IPS-20b (cell line): ENCODE measurements around the gene TEX52.
A peak's percentile ranks its signal among the peaks of the same experiment; 100 is the strongest.

Experiments
- H3K27ac ChIP-seq: one replicate; pipeline ENCODE4 v1.5.1; 2013; ENCODE audit warnings: low read length
- H3K27me3 ChIP-seq: 2 replicates; pipeline ENCODE4 v1.6.1; 2013; ENCODE audit warnings: mild to moderate bottlenecking, low read length, inconsistent platforms; ENCODE audit not compliant: insufficient read depth
- H3K36me3 ChIP-seq: 2 replicates; pipeline ENCODE4 v1.6.1; 2013; ENCODE audit warnings: low read depth, mild to moderate bottlenecking, inconsistent platforms, low read length, moderate library complexity; ENCODE audit not compliant: insufficient read depth
- H3K4me1 ChIP-seq: 2 replicates; pipeline ENCODE4 v1.6.1; 2013; ENCODE audit warnings: mild to moderate bottlenecking, control low read depth, inconsistent platforms, low read length, moderate library complexity; ENCODE audit not compliant: insufficient read depth
- H3K4me3 ChIP-seq: 2 replicates; pipeline ENCODE4 v1.5.1; 2013; ENCODE audit warnings: mild to moderate bottlenecking, low read length, inconsistent platforms
- H3K9ac ChIP-seq: 2 replicates; pipeline ENCODE4 v1.6.1; 2013; ENCODE audit warnings: low read depth, mild to moderate bottlenecking, inconsistent platforms, low read length, moderate library complexity
- H3K9me3 ChIP-seq: 2 replicates; pipeline ENCODE4 v1.6.1; 2013; ENCODE audit warnings: mild to moderate bottlenecking, low read depth, low read length, inconsistent platforms; ENCODE audit not compliant: insufficient read depth

The TEX52 gene

DNA sequence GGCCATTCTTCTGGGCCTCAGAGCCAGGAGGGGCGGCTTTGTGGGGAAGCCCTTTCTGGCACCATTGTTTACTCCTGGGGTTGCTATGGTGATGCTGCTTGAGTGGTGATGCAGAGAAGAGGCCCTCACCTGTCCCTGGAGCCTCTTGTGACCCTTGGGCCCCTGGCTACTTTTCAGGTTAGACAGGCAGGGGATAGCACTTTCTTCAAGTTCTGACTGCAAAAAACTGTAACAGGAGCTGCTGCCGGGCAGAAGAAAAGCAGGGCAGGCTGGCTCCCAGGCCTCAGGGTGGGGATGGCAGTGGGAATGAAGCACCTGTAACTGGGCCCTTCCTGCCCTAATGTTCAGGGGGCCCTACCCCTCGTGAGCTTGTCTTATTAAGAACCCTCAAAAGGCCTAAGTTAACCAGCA, at the start of gene TEX52:
Gene TEX52 (minus strand): TSS at position 19 of the 411 bp plus-strand sequence. CDS start 13 bp downstream, at position 6.
- H3K4me3 ChIP-seq, result no peak within 1 kb of the TSS
- H3K36me3 ChIP-seq, result peaks cover 41% of the 10 kb centered on the region
- no peak within 1 kb of the TSS for H3K9ac ChIP-seq
- H3K9me3 ChIP-seq, result no peaks in the 10 kb centered on the region
- H3K27ac ChIP-seq, result no peak within 1 kb of the TSS
- H3K4me1 ChIP-seq, result no peaks in the 10 kb centered on the region
- 0 out of 2 replicates have a peak, but pooled peaks cover 6% of the 10 kb centered on the region for H3K27me3 ChIP-seq

DNA sequence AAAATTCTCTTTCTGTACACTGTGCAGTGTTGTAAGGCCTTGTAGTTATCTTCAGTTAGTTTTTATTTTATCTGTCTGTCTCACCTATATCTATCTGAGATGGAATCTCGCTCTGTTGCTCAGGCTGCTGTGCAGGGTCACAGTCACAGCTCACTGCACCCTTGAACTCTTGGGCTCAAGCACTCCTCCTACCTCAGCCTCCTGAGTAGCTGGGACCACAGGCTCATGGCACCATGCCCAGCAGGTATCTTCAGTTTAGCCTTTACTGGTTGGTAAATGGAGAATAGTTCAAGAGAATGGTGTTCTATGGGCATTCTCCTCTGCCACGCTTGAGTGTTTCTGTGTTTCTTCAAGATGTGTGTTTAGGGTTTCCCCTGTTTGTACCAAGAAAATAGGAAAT, 47.4 kb upstream of the TEX52 start:
- H3K27ac ChIP-seq, result no peak overlapping the region

DNA sequence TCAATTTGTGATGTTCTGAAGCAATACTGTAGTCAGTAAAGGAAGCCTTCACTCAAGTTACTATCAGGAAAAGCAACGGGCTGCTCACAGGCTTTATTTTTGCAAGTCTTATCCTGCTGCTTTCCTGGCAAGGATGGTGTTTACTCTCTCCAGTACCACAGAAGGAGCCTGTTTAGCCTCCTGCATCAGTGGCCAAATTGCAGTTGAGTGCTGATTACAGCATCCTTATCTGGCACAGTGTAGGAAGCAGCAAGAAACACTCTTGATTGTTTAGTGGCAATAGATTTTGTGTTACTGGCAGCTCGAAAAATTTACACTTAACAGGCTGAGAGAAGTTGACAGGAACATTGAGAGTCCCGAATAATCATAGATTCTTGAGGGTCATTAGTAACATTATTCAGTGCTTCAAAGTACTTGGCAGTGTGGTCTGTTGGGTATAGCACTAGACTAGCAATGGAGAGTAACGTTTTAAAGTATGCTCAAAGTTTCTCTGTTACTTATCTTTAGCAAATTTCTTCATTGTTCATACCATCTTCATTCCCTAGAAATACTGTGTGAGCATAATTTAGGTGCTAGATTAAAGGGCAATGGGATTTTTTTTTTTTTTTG, 45.5 kb upstream of the TEX52 start:
- Histone ChIP-seq H3K9me3 (no peaks in the 10 kb centered on the region), H3K4me1 (no peaks in the 10 kb centered on the region), H3K27ac (no peak overlapping the region), H3K9ac (no peak overlapping the region), H3K4me3 (no peak overlapping the region), H3K27me3 (no peaks in the 10 kb centered on the region), H3K36me3 (no peaks in the 10 kb centered on the region)

More for the DNA sequence above, 47.4 kb upstream of the TEX52 start:
- Histone ChIP-seq H3K27me3 (no peaks in the 10 kb centered on the region), H3K4me1 (peaks cover 4% of the 10 kb centered on the region), H3K9me3 (no peaks in the 10 kb centered on the region), H3K36me3 (no peaks in the 10 kb centered on the region), H3K9ac (no peak overlapping the region), H3K4me3 (no peak overlapping the region)

DNA sequence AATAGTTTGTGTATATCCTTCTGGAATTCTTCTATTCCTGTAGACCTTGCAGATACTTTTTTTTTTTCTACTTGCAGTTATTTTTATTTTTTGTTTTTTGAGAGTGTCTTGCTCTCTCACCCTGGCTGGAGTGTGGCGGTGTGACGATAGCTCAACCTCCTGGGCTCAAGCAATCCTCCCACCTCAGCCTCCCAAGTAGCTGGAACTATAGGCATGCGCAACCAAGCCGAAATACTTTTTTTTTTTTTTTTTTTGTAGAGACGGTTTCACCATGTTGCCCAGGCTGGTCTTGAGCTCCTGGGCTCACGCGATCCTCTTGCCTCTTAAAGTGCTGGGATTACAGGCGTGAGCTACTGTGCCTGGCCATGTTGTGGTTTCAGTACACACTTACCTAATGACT, 43.8 kb upstream of the TEX52 start:
- no peak overlapping the region for H3K4me3 ChIP-seq
- no peak overlapping the region for H3K27ac ChIP-seq
- H3K9me3 ChIP-seq, result no peaks in the 10 kb centered on the region
- H3K27me3 ChIP-seq, result no peaks in the 10 kb centered on the region
- no peak overlapping the region for H3K9ac ChIP-seq
- H3K36me3 ChIP-seq, result no peaks in the 10 kb centered on the region
- H3K4me1 ChIP-seq, result no peaks in the 10 kb centered on the region

DNA sequence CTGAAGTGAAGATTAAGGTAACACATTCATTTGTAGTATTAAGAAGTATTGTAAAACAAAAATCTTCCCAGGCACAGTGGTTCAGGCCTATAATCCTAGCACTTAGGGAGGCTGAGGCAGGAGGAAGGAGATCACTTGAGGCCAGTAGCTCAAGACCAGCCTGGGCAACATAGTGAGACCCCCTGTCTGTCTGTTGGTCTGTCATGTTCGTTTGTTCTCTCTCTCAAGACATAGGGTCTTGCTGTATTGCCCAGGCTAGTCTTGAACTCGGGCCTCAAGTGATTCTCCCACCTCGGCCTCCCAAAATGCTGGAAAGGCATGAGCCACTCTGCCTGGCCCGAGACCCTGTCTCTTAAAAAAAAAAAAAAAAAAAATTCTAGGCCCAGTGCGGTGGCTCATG, 40.6 kb upstream of the TEX52 start:
- H3K9ac ChIP-seq, result no peak overlapping the region
- H3K4me3 ChIP-seq, result no peak overlapping the region
- H3K36me3 ChIP-seq, result no peaks in the 10 kb centered on the region
- no peaks in the 10 kb centered on the region for H3K9me3 ChIP-seq
- no peak overlapping the region for H3K27ac ChIP-seq
- no peaks in the 10 kb centered on the region for H3K4me1 ChIP-seq
- no peaks in the 10 kb centered on the region for H3K27me3 ChIP-seq

DNA sequence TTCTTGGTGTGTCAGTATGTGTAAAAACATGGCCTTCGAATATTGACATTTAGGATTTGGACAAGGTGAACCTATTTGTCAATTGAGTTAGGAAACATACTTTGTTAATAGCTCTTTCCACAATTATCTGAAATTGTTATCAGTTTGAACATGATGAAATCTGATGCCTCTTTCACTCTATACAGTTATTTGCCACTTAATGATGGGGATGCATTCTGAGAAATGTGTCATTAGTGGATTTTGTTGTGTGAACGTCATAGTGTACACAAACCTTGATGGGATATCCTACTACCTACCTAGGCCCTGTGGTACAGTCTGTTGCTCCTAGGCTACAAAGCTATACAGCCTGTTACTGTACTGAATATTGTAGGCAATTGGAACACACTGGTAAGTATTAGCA, 38.7 kb upstream of the TEX52 start:
- H3K4me1 ChIP-seq, result no peaks in the 10 kb centered on the region
- no peaks in the 10 kb centered on the region for H3K9me3 ChIP-seq
- H3K36me3 ChIP-seq, result no peaks in the 10 kb centered on the region
- H3K9ac ChIP-seq, result no peak overlapping the region
- no peaks in the 10 kb centered on the region for H3K27me3 ChIP-seq
- H3K27ac ChIP-seq, result no peak overlapping the region
- H3K4me3 ChIP-seq, result no peak overlapping the region

DNA sequence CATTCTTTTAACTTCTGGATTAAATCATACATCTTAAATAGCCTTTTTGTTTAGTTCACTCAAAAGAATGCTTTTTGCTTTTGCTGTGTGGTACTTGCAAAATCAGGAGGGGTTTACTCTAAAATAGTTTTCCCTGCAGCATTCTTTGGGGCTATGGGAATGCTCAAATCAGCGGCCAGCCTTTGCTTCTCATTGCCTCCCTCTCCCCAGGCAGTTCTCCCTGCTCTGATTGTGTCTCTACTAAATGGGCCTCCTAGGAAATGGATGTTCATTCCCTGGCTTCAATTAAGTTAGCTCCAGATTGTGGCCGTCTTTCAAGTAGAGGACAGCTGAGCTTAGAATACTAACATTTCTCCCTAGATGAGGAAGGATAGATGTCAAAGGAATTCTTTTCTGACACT, 38.2 kb upstream of the TEX52 start:
- no peaks in the 10 kb centered on the region; the same call in 1 of the 2 replicates for H3K4me1 ChIP-seq
- H3K9ac ChIP-seq, result no peak overlapping the region
- no peaks in the 10 kb centered on the region for H3K9me3 ChIP-seq
- H3K27me3 ChIP-seq, result no peaks in the 10 kb centered on the region
- H3K4me3 ChIP-seq, result no peak overlapping the region
- no peaks in the 10 kb centered on the region for H3K36me3 ChIP-seq
- H3K27ac ChIP-seq, result no peak overlapping the region

DNA sequence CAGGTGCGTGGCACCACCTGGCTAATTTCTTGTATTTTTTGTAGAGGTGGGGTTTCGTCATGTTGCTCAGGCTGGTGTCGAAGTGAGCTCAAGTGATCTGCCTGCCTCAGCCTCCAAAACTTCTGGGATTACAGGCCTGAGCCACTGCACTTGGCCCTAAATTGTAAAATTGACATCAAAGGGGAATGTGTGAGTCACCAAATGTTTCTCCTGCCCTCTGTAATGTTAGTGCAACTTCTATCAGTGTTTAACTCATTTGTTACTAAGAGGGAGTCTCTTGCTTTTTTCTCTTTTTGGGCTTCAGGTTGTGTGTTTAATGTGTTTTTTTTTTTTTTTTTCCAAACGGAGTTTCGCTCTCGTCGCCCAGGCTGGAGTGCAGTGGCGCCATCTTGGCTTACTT, 36.2 kb upstream of the TEX52 start:
- Histone ChIP-seq H3K36me3 (peaks cover 16% of the 10 kb centered on the region), H3K9me3 (no peaks in the 10 kb centered on the region), H3K4me1 (no peaks in the 10 kb centered on the region; the same call in 1 of the 2 replicates), H3K27ac (no peak overlapping the region), H3K27me3 (no peaks in the 10 kb centered on the region), H3K4me3 (no peak overlapping the region), H3K9ac (no peak overlapping the region)

DNA sequence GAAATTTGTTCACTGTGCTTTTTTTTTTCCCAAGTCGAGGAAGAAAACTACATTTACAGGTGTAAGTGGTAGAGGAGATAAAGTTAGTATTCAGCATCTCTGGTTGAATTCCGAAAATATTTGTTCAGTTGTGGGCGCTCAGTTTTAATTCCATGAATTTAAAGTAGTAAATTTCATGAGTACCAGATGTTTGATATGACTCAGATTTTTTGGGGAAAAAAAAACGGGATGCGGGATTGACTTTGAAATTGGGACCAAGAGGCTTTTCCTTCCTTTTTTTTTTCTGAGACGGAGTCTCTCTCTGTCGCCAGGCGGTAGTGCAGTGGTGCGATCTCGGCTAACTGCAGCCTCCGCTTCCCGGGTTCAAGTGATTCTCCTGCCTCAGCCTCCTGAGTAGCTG, 35.4 kb upstream of the TEX52 start:
- no peak overlapping the region for H3K27ac ChIP-seq
- peak overlapping the region; percentile 86; the same call in 1 of the 2 replicates for H3K4me3 ChIP-seq
- peaks cover 23% of the 10 kb centered on the region for H3K36me3 ChIP-seq
- no peaks in the 10 kb centered on the region for H3K27me3 ChIP-seq
- H3K4me1 ChIP-seq, result no peaks in the 10 kb centered on the region; the same call in 1 of the 2 replicates
- H3K9ac ChIP-seq, result no peak overlapping the region
- no peaks in the 10 kb centered on the region for H3K9me3 ChIP-seq

DNA sequence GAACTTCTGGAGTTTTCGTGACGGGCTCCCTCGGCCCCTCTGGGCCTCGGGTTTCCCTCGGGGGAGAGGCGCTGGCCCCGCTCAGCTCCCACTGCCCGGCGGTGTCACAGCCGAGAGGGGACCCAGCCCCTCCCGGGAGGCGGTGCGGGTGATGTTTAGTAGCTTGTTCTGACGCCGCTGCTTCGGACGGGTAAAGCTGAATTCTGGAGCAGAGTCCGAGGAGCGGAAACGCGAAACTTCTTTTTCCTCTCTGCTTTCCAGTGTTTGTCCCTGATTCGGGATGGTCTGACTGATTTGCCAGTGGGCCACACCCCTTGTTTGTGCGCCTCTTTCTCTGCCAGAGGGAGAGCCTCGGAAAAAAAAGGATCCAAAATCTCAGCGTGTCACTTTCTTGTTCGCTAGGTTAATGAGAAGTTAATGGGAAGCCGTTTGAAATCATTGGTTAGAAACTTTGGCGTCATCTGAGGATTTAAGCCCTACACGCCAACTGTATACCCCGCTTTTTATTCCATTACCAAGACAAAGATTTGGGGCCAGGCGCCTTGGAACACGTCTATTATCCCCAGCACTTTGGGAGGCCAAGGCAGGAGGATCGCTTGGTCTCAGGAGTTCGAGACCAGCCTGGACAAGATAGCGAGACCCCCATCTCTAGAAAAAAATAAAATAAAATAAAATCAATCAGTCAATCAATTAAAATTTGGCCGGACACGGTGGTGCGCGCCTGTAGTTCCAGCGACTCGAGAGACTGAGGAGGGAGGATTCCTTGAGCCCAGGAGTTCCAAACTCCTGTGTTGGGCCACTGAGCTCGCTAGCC, 34.6 kb upstream of the TEX52 start:
- Histone ChIP-seq H3K4me1 (no peaks in the 10 kb centered on the region; the same call in 1 of the 2 replicates), H3K27me3 (no peaks in the 10 kb centered on the region), H3K9me3 (no peaks in the 10 kb centered on the region), H3K4me3 (peak overlapping the region; percentile 86), H3K36me3 (peaks cover 29% of the 10 kb centered on the region), H3K27ac (no peak overlapping the region), H3K9ac (peak overlapping the region; percentile 94; the same call in 1 of the 2 replicates)

DNA sequence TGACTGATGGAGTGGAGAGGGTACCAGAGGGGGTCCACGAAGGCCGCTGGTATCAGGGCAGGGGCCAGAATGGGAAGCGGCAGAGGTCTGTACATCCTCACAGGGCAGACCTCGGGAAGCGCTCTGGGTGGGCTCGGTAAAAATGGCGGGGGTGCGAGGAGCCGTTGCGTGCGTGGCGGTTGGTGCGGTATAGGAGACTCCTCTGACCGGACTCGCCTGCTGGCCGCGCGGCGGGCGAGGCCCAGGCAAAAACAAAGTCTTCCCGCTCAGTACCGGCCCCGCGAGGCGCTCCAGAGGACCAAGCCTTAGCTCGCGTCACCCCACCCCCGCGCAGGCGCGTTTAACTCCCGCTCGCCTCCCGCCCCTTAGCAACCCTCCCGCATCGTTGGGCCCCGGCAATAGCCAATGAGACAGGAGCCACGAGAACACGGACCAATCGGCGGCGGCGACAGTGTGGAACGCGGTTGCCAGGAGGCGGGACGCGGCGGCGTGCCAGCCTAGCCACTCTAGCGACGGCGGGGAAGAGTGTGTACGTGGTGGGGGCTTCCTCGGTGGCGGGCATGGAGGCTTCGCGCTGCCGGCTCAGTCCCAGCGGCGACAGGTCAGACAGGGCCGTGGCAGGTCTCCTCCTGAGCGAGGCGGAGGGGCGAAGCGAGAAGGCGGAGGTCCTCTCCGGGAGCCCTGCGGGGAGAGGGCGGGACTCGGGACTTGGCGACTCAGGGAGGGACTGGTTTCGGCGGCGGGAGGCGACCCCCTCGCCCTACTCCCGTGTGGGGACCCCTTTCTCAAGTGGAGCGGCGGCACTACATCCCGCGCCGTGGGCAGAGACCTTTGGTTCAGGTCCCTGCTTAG, 33.8 kb upstream of the TEX52 start, which contains the start of gene TULP3:
Gene TULP3 (plus strand): TSS at position 504 of the 852 bp plus-strand sequence. CDS start 57 bp downstream, at position 561.
- H3K9ac ChIP-seq, result peak within 1 kb of the TSS; percentile 94
- peak within 1 kb of the TSS; percentile 86 for H3K4me3 ChIP-seq
- H3K9me3 ChIP-seq, result no peaks in the 10 kb centered on the region
- H3K27ac ChIP-seq, result peak within 1 kb of the TSS; percentile 88
- no peaks in the 10 kb centered on the region for H3K27me3 ChIP-seq
- no peaks in the 10 kb centered on the region; the same call in 1 of the 2 replicates for H3K4me1 ChIP-seq
- peaks cover 37% of the 10 kb centered on the region for H3K36me3 ChIP-seq
